ENCODE measurements around the gene KRT3.

Gene KRT3

DNA sequence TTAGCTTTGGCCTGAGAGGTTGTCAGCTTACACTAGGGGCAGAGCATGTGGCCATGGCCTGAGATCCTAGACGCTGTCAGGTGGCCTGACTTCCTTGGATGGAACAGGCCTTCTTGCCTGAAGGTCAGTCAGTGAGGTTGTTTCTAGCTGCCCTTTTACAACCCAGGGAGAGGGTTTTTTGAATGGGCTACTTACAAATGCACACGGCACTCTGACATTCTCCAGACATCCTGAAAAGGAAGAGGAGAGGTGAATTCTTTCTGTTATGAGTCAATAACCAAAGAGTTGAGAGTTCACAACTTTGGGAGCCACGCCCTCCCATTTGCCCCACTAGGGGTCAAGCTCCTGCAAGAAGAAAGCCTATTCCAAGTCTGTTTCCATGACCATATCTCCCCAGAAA lies 26.6 kb downstream of the KRT3 start:
- DNase-seq = no peak
- TF ChIP-seq GATA1 (IDR thresholded peaks at IDR 0.05; ENCODE audit: low read depth, low read length) (no peak), POLR2A (IDR thresholded peaks at IDR 0.05; ENCODE audit: low read length) (no peak)

DNA sequence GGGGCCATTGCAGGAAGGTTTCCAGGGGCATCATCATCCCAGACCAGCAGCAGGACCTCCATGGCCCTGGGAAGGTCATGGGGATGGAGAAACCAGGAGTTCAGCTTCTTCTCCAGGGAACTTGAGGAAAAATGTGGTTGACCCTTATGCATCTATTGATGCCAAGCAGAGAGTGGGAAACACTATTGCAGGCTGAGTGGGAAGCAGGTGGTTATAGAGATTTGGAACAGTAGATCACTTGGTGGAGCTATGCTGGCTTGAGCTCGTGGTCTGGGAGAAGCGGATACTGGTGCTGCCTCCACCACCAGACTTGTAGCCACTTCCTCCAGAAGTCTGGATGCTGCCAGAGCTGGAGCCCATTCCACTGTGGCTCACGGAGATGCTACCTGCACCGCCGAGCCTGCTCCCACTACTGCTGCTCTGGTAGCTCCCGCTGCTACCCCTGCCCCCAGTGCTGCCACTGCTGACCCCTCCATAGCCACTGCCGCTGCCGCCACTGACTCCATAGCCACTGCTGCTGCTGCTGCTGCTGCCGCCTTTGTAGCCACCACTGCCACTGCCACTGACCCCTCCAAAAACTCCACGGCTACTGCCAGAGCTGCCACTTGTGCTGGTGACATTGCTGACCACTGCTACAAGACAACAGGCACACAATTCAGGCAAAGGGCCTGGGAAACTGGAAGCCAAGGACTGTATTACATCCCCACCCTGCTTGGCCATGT lies 27.3 kb downstream of the KRT3 start:
- TF ChIP-seq GATA1 (IDR thresholded peaks at IDR 0.05; ENCODE audit: low read depth, low read length) (no peak), POLR2A (IDR thresholded peaks at IDR 0.05; ENCODE audit: low read length) (no peak)

DNA sequence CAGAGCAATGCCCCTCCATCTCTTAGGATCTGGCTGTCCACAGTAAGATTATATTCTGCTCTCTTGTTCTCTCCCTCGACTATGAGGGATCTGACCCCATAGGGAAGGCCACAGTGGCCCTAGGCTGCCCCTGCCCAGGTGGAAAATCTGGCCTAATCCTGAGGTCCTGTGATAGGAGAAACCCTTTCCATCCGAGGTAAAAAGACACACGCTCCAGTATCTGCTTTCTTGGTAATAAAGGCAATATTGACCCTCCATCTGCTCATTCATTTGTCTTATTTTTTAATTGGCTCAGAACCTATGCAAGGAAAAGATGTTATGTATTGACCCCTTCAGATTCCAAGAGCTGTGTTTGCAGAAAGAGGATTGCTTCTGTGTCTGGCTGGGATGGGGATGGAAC lies 28.5 kb downstream of the KRT3 start:
- no peak for TF ChIP-seq POLR2A (IDR thresholded peaks at IDR 0.05; ENCODE audit: low read length)
- TF ChIP-seq GATA1 (IDR thresholded peaks at IDR 0.05; ENCODE audit: low read depth, low read length) = no peak
- no peak for DNase-seq

More for the DNA sequence above, 27.3 kb downstream of the KRT3 start:
- no peak for DNase-seq

DNA sequence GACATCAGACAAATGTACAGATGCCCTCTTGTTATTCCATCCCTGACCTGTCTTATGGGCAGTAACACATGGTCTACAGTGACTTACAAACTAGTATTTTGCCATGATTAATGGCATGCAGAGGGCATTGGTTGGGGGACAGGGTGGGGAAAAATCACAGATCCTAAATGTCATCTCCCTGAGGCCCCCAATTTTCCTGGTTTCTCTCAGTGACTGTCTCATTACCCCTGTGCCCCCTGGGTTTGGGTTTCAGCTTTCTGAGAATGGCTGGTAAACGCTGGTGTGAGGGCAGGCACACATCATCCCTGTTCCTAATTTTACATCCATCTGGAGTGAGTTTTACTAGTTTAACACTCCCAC lies 28.9 kb downstream of the KRT3 start:
- no peak for DNase-seq
- TF ChIP-seq GATA1 (IDR thresholded peaks at IDR 0.05; ENCODE audit: low read depth, low read length) (no peak), POLR2A (IDR thresholded peaks at IDR 0.05; ENCODE audit: low read length) (no peak)

DNA sequence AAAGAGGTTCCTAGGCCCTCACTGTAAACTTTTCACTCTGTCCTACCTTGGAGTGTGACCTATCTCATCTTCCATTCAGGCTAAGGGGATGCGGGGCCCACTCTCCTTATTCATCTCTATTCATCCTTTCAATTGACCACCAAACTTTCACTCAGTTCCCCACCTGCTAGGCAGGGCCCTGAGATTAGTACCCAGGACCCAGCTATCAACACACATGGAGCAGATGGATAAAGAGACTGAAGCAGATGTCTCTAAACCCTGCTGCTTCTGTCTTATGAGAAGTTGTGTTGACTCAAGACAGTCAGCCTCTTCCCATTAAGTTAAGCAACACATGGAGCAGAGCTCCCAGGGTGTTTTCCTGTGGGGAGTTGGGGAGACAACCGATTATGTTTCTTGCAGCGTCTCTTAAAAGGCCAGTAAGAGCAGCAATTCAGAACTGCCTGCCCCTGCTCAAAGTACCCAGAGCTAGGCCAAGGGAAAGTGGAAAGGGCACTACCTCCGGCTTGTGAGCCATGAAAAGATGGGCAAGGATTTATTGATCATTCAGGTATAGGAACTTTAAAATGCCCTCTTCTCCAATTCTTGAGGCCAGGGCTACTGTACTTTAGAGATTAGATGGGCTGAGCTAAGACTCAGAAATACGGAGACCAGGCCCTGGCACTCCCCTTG lies 29.4 kb downstream of the KRT3 start:
- DNase-seq = no peak
- TF ChIP-seq POLR2A (IDR thresholded peaks at IDR 0.05; ENCODE audit: low read length) (no peak), GATA1 (IDR thresholded peaks at IDR 0.05; ENCODE audit: low read depth, low read length) (no peak)

DNA sequence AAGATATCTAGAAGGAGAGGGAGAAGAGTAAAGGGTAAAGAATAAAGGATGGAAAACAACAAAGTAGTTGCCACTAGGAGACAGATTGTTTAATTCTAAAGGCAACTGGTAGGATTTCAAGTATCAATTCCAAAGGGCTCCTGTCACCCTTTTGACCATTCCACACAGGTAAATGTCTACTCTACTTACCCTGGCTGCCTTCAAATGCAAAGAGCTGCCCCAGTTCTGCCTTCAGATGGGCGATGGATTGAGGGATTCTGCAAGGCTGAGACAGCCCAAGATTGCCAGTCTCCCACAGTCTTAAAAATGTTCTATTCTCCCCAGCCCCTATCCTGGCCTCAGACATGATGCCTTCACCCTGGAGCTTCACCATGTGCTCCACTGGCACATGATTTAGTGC lies 30.2 kb downstream of the KRT3 start:
- DNase-seq = no peak
- no peak for TF ChIP-seq GATA1 (IDR thresholded peaks at IDR 0.05; ENCODE audit: low read depth, low read length)
- no peak for TF ChIP-seq POLR2A (IDR thresholded peaks at IDR 0.05; ENCODE audit: low read length)

DNA sequence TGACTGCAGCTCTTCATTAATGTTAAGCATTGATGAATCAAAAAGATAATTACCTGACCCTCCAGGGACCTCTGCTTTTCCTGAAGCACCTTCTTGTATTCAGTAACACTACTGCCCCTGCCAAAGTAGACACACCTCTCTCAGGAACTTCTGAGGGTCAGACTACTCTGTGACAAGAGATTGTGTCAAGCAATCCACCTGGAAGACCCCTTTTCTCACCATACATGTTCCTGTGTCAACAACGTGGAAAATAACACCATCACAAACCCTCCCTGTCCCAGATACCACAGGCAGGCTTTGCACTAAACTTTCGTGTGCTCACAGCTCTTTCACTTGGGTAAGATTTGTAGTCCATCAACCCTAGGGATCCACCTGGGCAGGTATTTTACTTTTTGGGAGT lies 31.9 kb downstream of the KRT3 start:
- DNase-seq = no peak
- no peak for TF ChIP-seq GATA1 (IDR thresholded peaks at IDR 0.05; ENCODE audit: low read depth, low read length)

DNA sequence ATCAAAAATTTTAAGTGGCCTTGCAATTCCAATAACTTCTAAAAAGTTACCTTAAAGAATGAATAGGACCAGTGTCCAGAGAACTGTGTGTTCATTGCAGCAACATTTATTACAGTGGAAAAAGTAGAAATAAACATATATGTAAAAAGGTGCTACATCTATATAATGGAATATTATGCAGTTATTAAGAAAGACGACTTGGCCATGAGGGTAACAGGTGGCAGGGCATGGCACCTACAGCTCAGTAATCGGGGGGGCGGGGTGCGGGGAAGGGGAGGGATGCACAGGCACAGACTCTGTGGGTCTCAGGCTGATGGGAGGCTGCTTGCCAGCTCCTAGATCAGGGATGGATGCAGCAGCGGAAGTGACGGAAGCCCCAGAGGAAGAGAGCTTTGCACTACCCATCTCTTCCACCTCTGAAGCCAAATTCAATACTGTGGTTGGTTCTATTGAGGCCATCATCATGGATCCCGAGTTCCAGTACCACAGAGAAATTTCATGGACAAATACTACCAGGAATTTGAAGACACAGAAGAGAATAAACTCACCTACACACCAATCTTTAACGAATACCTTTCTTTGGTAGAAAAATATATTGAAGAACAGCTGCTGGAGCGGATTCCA lies 32.8 kb downstream of the KRT3 start:
- TF ChIP-seq POLR2A (IDR thresholded peaks at IDR 0.05; ENCODE audit: low read length) (no peak), GATA1 (IDR thresholded peaks at IDR 0.05; ENCODE audit: low read depth, low read length) (no peak)
- no peak for DNase-seq

DNA sequence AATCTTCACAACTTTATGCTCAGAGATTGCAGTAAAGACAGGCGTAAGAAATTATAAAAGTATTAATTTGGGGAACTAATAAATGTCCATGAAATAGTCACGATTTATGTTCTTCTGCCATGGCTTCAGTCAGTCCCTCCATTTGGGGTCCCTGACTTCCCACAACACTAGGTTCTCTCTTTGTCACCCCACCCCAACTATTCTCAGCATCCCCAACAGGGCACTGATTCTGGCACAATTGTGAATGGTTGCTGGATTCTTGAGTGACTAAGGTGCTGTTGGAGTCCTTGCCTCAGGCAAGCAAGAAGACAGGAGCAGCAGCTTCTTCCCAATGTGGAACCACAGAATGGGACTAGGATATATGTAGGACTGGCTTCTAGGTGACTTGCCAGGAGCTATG lies 34.1 kb downstream of the KRT3 start:
- TF ChIP-seq GATA1 (IDR thresholded peaks at IDR 0.05; ENCODE audit: low read depth, low read length) (no peak), POLR2A (IDR thresholded peaks at IDR 0.05; ENCODE audit: low read length) (no peak)
- DNase-seq = no peak

DNA sequence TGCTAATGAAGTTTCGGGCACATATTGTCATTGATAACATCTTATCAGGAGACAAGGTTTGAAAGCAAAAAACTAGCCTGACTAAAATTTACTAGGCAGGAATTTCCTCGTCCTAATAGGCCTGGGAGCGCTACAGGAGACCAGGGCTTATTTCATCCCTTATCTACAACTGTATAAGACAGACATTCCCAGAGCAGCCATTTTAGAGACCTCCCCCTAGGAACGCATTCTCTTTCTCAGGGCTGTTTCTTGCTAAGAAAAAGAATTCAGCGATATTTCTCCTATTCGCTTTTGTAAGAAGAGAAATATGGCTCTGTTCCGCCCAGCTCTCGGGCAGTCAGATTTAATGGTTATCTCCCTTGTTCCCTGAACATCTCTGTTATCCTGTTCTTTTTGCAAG lies 34.7 kb downstream of the KRT3 start:
- peak in 1 of 2 experiments; percentile 16 for DNase-seq

DNA sequence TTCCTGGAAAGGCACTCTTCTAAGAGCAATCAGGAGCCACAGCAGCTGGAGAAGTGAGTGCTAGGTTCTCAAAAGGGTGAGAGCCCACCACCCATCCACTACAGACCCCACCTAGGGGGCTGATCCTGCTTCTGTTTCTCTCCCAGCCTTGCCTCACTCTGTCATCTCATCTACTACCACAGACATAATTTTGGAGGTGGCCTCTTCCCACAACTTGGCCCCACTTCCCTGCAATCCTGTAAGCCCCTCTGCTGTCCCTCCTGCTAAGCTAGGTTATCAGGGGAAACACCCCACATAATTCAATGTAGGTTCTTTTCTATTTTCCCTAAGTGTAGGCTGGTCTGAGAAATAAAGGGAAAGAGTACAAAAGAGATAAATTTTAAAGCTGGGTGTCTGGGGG lies 35.3 kb downstream of the KRT3 start:
- DNase-seq = no peak
- TF ChIP-seq POLR2A (IDR thresholded peaks at IDR 0.05; ENCODE audit: low read length) = no peak
- no peak for TF ChIP-seq GATA1 (IDR thresholded peaks at IDR 0.05; ENCODE audit: low read depth, low read length)

DNA sequence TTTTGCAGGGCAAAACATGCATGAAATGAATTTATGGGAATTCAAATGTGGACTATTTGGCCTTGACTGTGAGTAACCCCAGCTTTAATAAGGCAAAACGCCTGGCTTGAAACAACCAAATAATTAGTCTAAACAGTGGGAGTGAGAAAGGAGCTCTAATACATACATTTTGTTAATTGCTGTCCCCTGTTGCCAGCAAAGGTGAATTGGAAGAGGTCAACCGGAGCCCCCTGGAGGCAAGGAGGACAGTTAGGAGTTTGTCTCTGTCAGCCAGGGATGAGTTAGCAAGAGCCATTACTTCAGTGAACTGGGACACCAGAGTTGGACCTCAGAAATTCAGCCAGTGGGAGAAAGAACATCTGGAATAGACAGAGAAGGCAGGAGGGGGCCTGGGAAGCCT lies 36.2 kb downstream of the KRT3 start:
- TF ChIP-seq GATA1 (IDR thresholded peaks at IDR 0.05; ENCODE audit: low read depth, low read length) (no peak), POLR2A (IDR thresholded peaks at IDR 0.05; ENCODE audit: low read length) (no peak)
- DNase-seq = peak; percentile 13 to 34

DNA sequence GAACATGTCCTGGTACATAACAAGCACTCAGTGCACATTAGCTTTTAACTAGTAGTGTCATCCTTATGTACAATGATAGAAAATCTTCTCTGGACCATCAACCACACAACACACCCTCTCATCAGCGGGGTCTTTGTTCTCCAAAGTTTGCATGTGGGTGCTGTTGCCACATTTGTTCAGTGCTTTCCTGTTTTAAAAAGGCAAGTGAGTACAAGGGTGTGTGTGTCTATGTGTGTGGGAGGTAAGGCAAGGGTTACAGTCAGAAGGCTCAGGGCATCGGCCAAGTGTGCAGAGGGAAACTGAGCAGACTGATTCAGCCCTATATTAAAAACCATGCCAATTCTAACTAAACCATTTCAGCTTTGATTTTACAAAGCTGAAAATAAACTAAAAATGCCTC lies 36.7 kb downstream of the KRT3 start:
- no peak for DNase-seq
- TF ChIP-seq POLR2A (IDR thresholded peaks at IDR 0.05; ENCODE audit: low read length) (no peak), GATA1 (IDR thresholded peaks at IDR 0.05; ENCODE audit: low read depth, low read length) (no peak)

DNA sequence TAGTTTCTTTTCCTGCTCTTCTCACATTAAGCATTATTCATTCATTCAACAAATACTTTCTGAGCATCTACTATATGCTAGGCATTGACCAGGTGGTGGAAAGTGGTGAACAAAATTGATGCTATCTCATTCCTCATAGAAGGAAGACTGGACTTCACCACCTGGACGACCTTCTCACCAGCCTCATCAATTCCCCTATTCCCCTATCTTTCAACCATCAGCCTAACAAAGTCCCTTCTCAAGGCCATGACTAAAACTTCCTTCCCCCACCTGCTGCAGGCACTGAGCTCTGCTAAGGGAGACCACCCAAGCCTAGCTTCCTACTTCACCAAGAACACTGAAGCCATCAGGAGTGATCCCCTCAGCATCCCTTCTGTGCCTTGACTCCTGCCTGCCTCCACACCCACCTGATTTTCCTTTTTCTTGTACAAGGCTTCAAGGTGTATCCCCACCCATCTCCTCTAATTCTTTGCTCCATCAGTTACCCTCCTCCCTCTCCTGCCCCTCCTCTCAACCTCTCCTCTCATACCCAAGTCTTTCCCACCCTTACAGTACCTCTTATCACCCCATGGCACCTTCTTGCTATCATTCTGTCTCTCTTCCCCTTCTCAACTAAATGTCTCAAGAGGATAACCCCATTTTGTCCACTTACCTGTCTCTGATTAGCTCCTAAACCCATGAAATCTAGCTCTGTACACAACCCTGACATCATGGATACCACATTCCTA lies 38.3 kb downstream of the KRT3 start:
- DNase-seq = no peak
- TF ChIP-seq GATA1 (IDR thresholded peaks at IDR 0.05; ENCODE audit: low read depth, low read length) = no peak
- TF ChIP-seq POLR2A (IDR thresholded peaks at IDR 0.05; ENCODE audit: low read length) = no peak

All from erythroblast (primary cell).